Gastrocnemius medialis (tissue), 4 donors: Measurements from ENCODE around the gene SLAMF1. TPM values are rescaled to one million over a fixed set of nuclear protein-coding genes. Genes with fewer than 3 reads are reported as not detected.

Experiments
- ATAC-seq, 2 donors: fragments of 150-250 bp; one replicate each; pipeline ENCODE4 v1.9.1; 2016
- DNase-seq, 2 donors: peaks; one replicate each; pipeline ENCODE4 v3.0.0-alpha.2; 2019
- H3K27ac ChIP-seq, 4 donors: fragments of 200-600 bp; sonication (generic); 1 replicate in 1 of 4; 2 replicates in 3 of 4; pipeline ENCODE4 v1.5.1; 2016 to 2018; ENCODE audit warnings: mild to moderate bottlenecking in 2 of 4, moderate library complexity in 1 of 4
- H3K27me3 ChIP-seq, 3 donors: fragments of 200-600 bp; sonication (generic) in 2 of 3; 1 replicate in 1 of 3; 2 replicates in 2 of 3; pipeline versions ENCODE4 v1.5.1 to v1.6.0; 2016 to 2019; ENCODE audit warnings: mild to moderate bottlenecking in 1 of 3, moderate library complexity in 1 of 3
- H3K36me3 ChIP-seq, 2 donors: fragments of 200-600 bp; sonication (generic) in 1 of 2; one replicate each; pipeline ENCODE4 v1.5.1; 2017 to 2018
- H3K4me1 ChIP-seq, 2 donors: fragments of 200-600 bp; sonication (generic) in 1 of 2; one replicate each; pipeline ENCODE4 v1.5.1; 2016 to 2017; ENCODE audit warnings: mild to moderate bottlenecking in 2 of 2
- H3K4me3 ChIP-seq, 4 donors: fragments of 200-600 bp; sonication (generic) in 3 of 4; 1 replicate in 1 of 4; 2 replicates in 3 of 4; pipeline ENCODE4 v1.5.1; 2016 to 2019; ENCODE audit warnings: mild to moderate bottlenecking in 2 of 4
- H3K9me3 ChIP-seq, 3 donors: fragments of 200-600 bp; sonication (generic) in 2 of 3; 1 replicate in 1 of 3; 2 replicates in 2 of 3; pipeline ENCODE4 v1.5.1; 2016 to 2019
- CTCF ChIP-seq, 5 experiments: fragments of 450-650 bp in 3 of 5; fragments of 200-600 bp in 2 of 5; sonication (generic) in 2 of 5; IDR thresholded peaks in 4 of 5; conservative IDR thresholded peaks in 1 of 5; 1 replicate in 4 of 5; 2 replicates in 1 of 5; pipeline ENCODE4 v1.5.1; 2016 to 2019; ENCODE audit warnings: antibody characterized with exemption in 5 of 5, mild to moderate bottlenecking in 3 of 5, moderate library complexity in 3 of 5
- POLR2A ChIP-seq, 2 donors: fragments of 450-650 bp; IDR thresholded peaks; one replicate each; pipeline ENCODE4 v1.6.1; 2017; ENCODE audit warnings: antibody characterized with exemption in 2 of 2, mild to moderate bottlenecking in 2 of 2, moderate library complexity in 2 of 2
- in situ Hi-C, 4 donors: fragments of 200-750 bp; cut with MboI; loops; one replicate each; pipeline versions ENCODE4 v1.15.0 to v1.8.0; 2017; ENCODE audit warnings: low sequenced_read_pairs in 4 of 4
- intact Hi-C: fragments of 100-400 bp; cut with DNase I; formaldehyde crosslinking; loops from one replicate; pipeline ENCODE4 v1.15.1; 2023; ENCODE audit warnings: low total_unique reads
- total RNA-seq, 4 donors: library from RNA; depleted of rRNA; stranded (reverse); fragments of >200 nt; gene quantifications; one replicate each; pipeline versions ENCODE4 v1.1.0 to v1.2.3, GENCODE V29; 2016

SLAMF1 gene
- total RNA-seq, 4 donors from 2014 or later: not detected

- Histone ChIP-seq H3K36me3 (no peaks in the 10 kb centered on the region), H3K27ac (no peak overlapping the region), H3K27me3 (peaks cover 0 to 4% (median 0%) of the 10 kb centered on the region in 3 donors), H3K4me3 (no peak overlapping the region), H3K9me3 (no peaks in the 10 kb centered on the region), H3K4me1 (no peaks in the 10 kb centered on the region)
- ATAC-seq (no peak), DNase-seq (no peak)
- TF ChIP-seq POLR2A (IDR thresholded peaks at IDR 0.05): no peak
- no peak for TF ChIP-seq CTCF (IDR thresholded peaks at IDR 0.05 in 4 of 5, conservative IDR thresholded peaks at IDR 0.05 in 1 of 5)
- in situ Hi-C loops: loop anchor here in 2 of 4 donors (10.0 kb wide), 1 partner anchor 188 kb away; no protein-coding TSS in a partner anchor
- intact Hi-C loops: no loop called here
These were observed 34.1 kb downstream of the SLAMF1 start for GRCh38 chr1:160612613-160613218.

GRCh38 chr1:160610569-160611242 is 36.1 kb downstream of the SLAMF1 start:
- ATAC-seq (no peak), DNase-seq (no peak)
- Histone ChIP-seq H3K27me3 (peaks cover 0 to 4% (median 0%) of the 10 kb centered on the region in 3 donors), H3K4me3 (no peak overlapping the region), H3K36me3 (no peaks in the 10 kb centered on the region), H3K9me3 (no peaks in the 10 kb centered on the region), H3K27ac (no peak overlapping the region), H3K4me1 (no peaks in the 10 kb centered on the region)
- in situ Hi-C loops: loop anchor here in 2 of 4 donors (10.0 kb wide), 1 partner anchor 186 kb away; no protein-coding TSS in a partner anchor
- intact Hi-C loops: no loop called here
- no peak for TF ChIP-seq CTCF (IDR thresholded peaks at IDR 0.05 in 4 of 5, conservative IDR thresholded peaks at IDR 0.05 in 1 of 5)
- no peak for TF ChIP-seq POLR2A (IDR thresholded peaks at IDR 0.05)

- Histone ChIP-seq H3K27ac (no peak overlapping the region), H3K9me3 (no peaks in the 10 kb centered on the region), H3K27me3 (peaks cover 0 to 4% (median 0%) of the 10 kb centered on the region in 3 donors), H3K4me3 (no peak overlapping the region), H3K36me3 (no peaks in the 10 kb centered on the region), H3K4me1 (no peaks in the 10 kb centered on the region)
- intact Hi-C loops: no loop called here
- DNase-seq: no peak
- TF ChIP-seq POLR2A (IDR thresholded peaks at IDR 0.05): no peak
- TF ChIP-seq CTCF (IDR thresholded peaks at IDR 0.05 in 4 of 5, conservative IDR thresholded peaks at IDR 0.05 in 1 of 5): no peak
- in situ Hi-C loops: no loop called here
- no peak for ATAC-seq
These were observed 37.9 kb downstream of the SLAMF1 start for GRCh38 chr1:160608941-160609340.

GRCh38 chr1:160608514-160608913 is 38.3 kb downstream of the SLAMF1 start:
- no peak for ATAC-seq
- no peaks in the 10 kb centered on the region for H3K4me1 ChIP-seq
- H3K27ac ChIP-seq: no peak overlapping the region
- in situ Hi-C loops: no loop called here
- TF ChIP-seq CTCF (IDR thresholded peaks at IDR 0.05 in 4 of 5, conservative IDR thresholded peaks at IDR 0.05 in 1 of 5) (no peak), POLR2A (IDR thresholded peaks at IDR 0.05) (no peak)
- intact Hi-C loops: no loop called here
- no peak for DNase-seq
- H3K36me3 ChIP-seq: no peaks in the 10 kb centered on the region
- H3K9me3 ChIP-seq: no peaks in the 10 kb centered on the region
- H3K27me3 ChIP-seq: peaks cover 0 to 4% (median 0%) of the 10 kb centered on the region in 3 donors
- no peak overlapping the region for H3K4me3 ChIP-seq
